HCT116 (cell line): ENCODE measurements around the gene SMG6. TPM values are rescaled to one million over a fixed set of nuclear protein-coding genes. Genes with fewer than 3 reads are reported as not detected.

Experiments
- ATAC-seq: fragments of 200-7000 bp; cut with Tn5 transposase; 2 replicates; pipeline ENCODE4 v1.9.1; 2020; ENCODE audit warnings: mild to moderate bottlenecking, moderate library complexity
- BruUV-seq: library from RNA; stranded (reverse); fragments of 400-500 nt; replicated peaks from 2 replicates; lab custom pipeline; 2021; lab: Mats Ljungman, UMichigan
- CTCF ChIA-PET: fragments of 300-600 bp; sonication (Branson Sonifier 250); formaldehyde crosslinking; loops from one replicate; lab custom pipeline; 2021; ENCODE audit warnings: antibody characterized with exemption; lab: Charles Lee
- POLR2A ChIA-PET: fragments of 300-600, 350-600 bp; sonication (Branson Sonifier 250); formaldehyde crosslinking; loops from one replicate; lab custom pipeline; 2021; ENCODE audit warnings: antibody characterized with exemption; lab: Charles Lee
- RAD21 ChIA-PET, 2 experiments: fragments of 300-600 bp; sonication (Branson Sonifier 250); formaldehyde crosslinking; loops; one replicate each; lab custom pipeline; 2023; ENCODE audit warnings: low total read pairs in 2 of 2; ENCODE audit not compliant: uncharacterized antibody in 2 of 2, unreplicated experiment in 2 of 2, low non-redundant PET in 1 of 2; lab: Charles Lee
- DNase-seq: peaks from one replicate; pipeline ENCODE4 v3.0.0-alpha.2; 2010; ENCODE audit warnings: low read depth, low spot score
- H2AFZ ChIP-seq: fragments of 200-600 bp; shearing (Covaris generic), sonication (generic); 2 replicates; pipeline ENCODE4 v1.6.1; 2017; ENCODE audit warnings: low read depth, mixed run types, mixed read lengths, antibody characterized with exemption, low read length; ENCODE audit not compliant: poor library complexity, severe bottlenecking
- H3K27ac ChIP-seq: 2 replicates; pipeline ENCODE4 v1.5.1; 2012; ENCODE audit warnings: low read depth, low read length
- H3K27me3 ChIP-seq: fragments of 200-600 bp; sonication (generic); 2 replicates; pipeline ENCODE4 v1.6.1; 2016; ENCODE audit warnings: mixed run types, low read length, mixed read lengths; ENCODE audit not compliant: insufficient read depth
- H3K36me3 ChIP-seq, 2 experiments: fragments of 200-500 bp in 1 of 2; fragments of 200-600 bp in 1 of 2; sonication (Bioruptor generic) in 1 of 2; sonication (generic) in 1 of 2; 2 replicates each; pipeline versions ENCODE4 v1.5.1 to v1.6.1; 2014 to 2016; ENCODE audit warnings: low read length in 2 of 2, inconsistent platforms in 1 of 2, mixed read lengths in 1 of 2, mixed run types in 1 of 2; ENCODE audit not compliant: insufficient read depth in 2 of 2, control insufficient read depth in 1 of 2
- H3K4me1 ChIP-seq, 2 experiments: fragments of 200-600 bp in 1 of 2; sonication (generic) in 1 of 2; 2 replicates each; pipeline versions ENCODE4 v1.5.1 to v1.6.1; 2012 to 2017; ENCODE audit warnings: low read length in 2 of 2, inconsistent platforms in 1 of 2, mild to moderate bottlenecking in 1 of 2, mixed read lengths in 1 of 2, mixed run types in 1 of 2, moderate library complexity in 1 of 2; ENCODE audit not compliant: insufficient read depth in 2 of 2, control insufficient read depth in 1 of 2
- H3K4me2 ChIP-seq: fragments of 200-600 bp; sonication (generic); 2 replicates; pipeline ENCODE4 v1.6.1; 2017; ENCODE audit warnings: mixed run types, low read length, mixed read lengths
- H3K4me3 ChIP-seq, 2 experiments: fragments of 200-600 bp in 1 of 2; sonication (generic) in 1 of 2; replicated peaks in 1 of 2; 2 replicates each; pipeline ENCODE4 v1.5.1; 2011 to 2016; ENCODE audit warnings: low read length in 2 of 2, control low read depth in 1 of 2, low read depth in 1 of 2, mild to moderate bottlenecking in 1 of 2, mixed read lengths in 1 of 2, mixed run types in 1 of 2
- H3K79me2 ChIP-seq: fragments of 200-600 bp; sonication (generic); 2 replicates; pipeline ENCODE4 v1.6.1; 2017; ENCODE audit warnings: mild to moderate bottlenecking, mixed run types, low read length, moderate library complexity, mixed read lengths; ENCODE audit not compliant: insufficient read depth
- H3K9ac ChIP-seq: fragments of 200-600 bp; sonication (generic); 2 replicates; pipeline ENCODE4 v1.6.1; 2016; ENCODE audit warnings: low read length, mixed read lengths
- H3K9me2 ChIP-seq: fragments of 200-600 bp; sonication (generic), shearing (Covaris generic); 2 replicates; pipeline ENCODE4 v1.6.1; 2017; ENCODE audit warnings: mixed run types, mild to moderate bottlenecking, moderate library complexity; ENCODE audit not compliant: insufficient read depth
- H3K9me3 ChIP-seq, 2 experiments: fragments of 200-500 bp in 1 of 2; fragments of 200-600 bp in 1 of 2; sonication (Bioruptor generic) in 1 of 2; sonication (generic) in 1 of 2; 2 replicates each; pipeline ENCODE4 v1.6.1; 2014 to 2017; ENCODE audit warnings: low read length in 2 of 2, mixed read lengths in 2 of 2, inconsistent platforms in 1 of 2, low read depth in 1 of 2, mild to moderate bottlenecking in 1 of 2, mixed run types in 1 of 2, moderate library complexity in 1 of 2; ENCODE audit not compliant: control insufficient read depth in 1 of 2, insufficient read depth in 1 of 2
- H4K20me1 ChIP-seq: fragments of 200-600 bp; sonication (generic), shearing (Covaris generic); 2 replicates; pipeline ENCODE4 v1.6.1; 2017; ENCODE audit warnings: mixed run types, mild to moderate bottlenecking, moderate library complexity; ENCODE audit not compliant: insufficient read depth
- EGR1 ChIP-seq: IDR thresholded peaks from 2 replicates; pipeline ENCODE4 v1.6.1; 2012; ENCODE audit warnings: low read depth
- EZH2 ChIP-seq: fragments of 200-600 bp; sonication (generic); IDR thresholded peaks from 2 replicates; pipeline ENCODE4 v1.6.1; 2017; ENCODE audit warnings: antibody characterized with exemption, mixed run types
- FOSL1 ChIP-seq: IDR thresholded peaks from 2 replicates; pipeline ENCODE4 v1.6.1; 2012; ENCODE audit warnings: low read depth
- POLR2AphosphoS5 ChIP-seq: IDR thresholded peaks from 2 replicates; pipeline ENCODE4 v1.6.1; 2011; ENCODE audit warnings: mild to moderate bottlenecking, low read depth, low read length, moderate library complexity
- SP1 ChIP-seq: IDR thresholded peaks from 2 replicates; pipeline ENCODE4 v1.6.1; 2012; ENCODE audit warnings: low read depth
- SRF ChIP-seq: IDR thresholded peaks from 2 replicates; pipeline ENCODE4 v1.6.1; 2012; ENCODE audit warnings: low read depth
- TCF7L2 ChIP-seq: IDR thresholded peaks from 2 replicates; pipeline ENCODE4 v1.7.0; 2011; ENCODE audit warnings: borderline replicate concordance, inconsistent platforms; ENCODE audit not compliant: insufficient read depth, insufficient read length; ENCODE audit errors: extremely low read depth
- YY1 ChIP-seq: IDR thresholded peaks from 2 replicates; pipeline ENCODE4 v1.6.1; 2011; ENCODE audit warnings: low read length, low read depth, moderate library complexity, mild to moderate bottlenecking; ENCODE audit not compliant: insufficient replicate concordance; ENCODE audit errors: extremely low read depth
- ZFX ChIP-seq: fragments of 450-650 bp; IDR thresholded peaks from 2 replicates; pipeline ENCODE4 v1.6.1; 2017
- intact Hi-C: fragments of 100-400 bp; cut with micrococcal nuclease; formaldehyde crosslinking; loops from 2 replicates; pipeline ENCODE4 v1.10.0; 2022
- total RNA-seq: library from RNA; stranded (reverse); gene quantifications from one replicate; pipeline ENCODE4 v1.2.1, GENCODE V29; 2021; ENCODE audit not compliant: unreplicated experiment
- TF ChIP-seq, protein P1 (sequence below): IDR thresholded peaks from 2 replicates; pipeline ENCODE4 v1.6.1; 2012
- TF ChIP-seq, protein P2 (sequence below): IDR thresholded peaks from 2 replicates; pipeline ENCODE4 v1.6.1; 2012; ENCODE audit warnings: low read depth
- TF ChIP-seq, protein P3 (sequence below): IDR thresholded peaks from 2 replicates; pipeline ENCODE4 v1.6.1; 2011; ENCODE audit warnings: mild to moderate bottlenecking, low read length, moderate library complexity; ENCODE audit not compliant: insufficient replicate concordance; ENCODE audit errors: extremely low read depth

Gene SMG6
- total RNA-seq, 1 experiment from 2014 or later, result 23.1 TPM

GRCh38 chr17:2023692-2024571 lies 279.7 kb downstream of the SMG6 start:
- H3K4me1 ChIP-seq, result peaks cover 7 to 26% of the 10 kb centered on the region in 2 experiments; a peak in 3 of 4 replicates
- H3K36me3 ChIP-seq, result no peaks in the 10 kb centered on the region
- no TSS peak for BruUV-seq
- no peaks in the 10 kb centered on the region for H3K9me3 ChIP-seq
- no peaks in the 10 kb centered on the region for H3K9me2 ChIP-seq
- no peaks in the 10 kb centered on the region for H3K27me3 ChIP-seq
- DNase-seq, result peak; percentile 59
- H3K9ac ChIP-seq, result peak overlapping the region; percentile 63
- RAD21 ChIA-PET, result interaction anchor here (1.7 to 2.7 kb wide), 2 partner anchors 115 kb away, joined by 6 to 14 read pairs; no protein-coding TSS in a partner anchor
- no peak overlapping the region; the same call in 1 of the 2 replicates for H3K27ac ChIP-seq
- H3K4me2 ChIP-seq, result peak overlapping the region; percentile 92
- H2AFZ ChIP-seq, result no peak overlapping the region
- CTCF ChIA-PET, result interaction anchor here (1.3 to 3.9 kb wide), 3 partner anchors 114 to 375 kb away, joined by 4 to 76 read pairs (median 4); partner anchors contain the start of gene RILP
- TF ChIP-seq, protein P1, sequence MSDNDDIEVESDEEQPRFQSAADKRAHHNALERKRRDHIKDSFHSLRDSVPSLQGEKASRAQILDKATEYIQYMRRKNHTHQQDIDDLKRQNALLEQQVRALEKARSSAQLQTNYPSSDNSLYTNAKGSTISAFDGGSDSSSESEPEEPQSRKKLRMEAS, result 0 out of 2 replicates have a peak, but pooled peaks have one; percentile 48
- TF ChIP-seq, protein P2, sequence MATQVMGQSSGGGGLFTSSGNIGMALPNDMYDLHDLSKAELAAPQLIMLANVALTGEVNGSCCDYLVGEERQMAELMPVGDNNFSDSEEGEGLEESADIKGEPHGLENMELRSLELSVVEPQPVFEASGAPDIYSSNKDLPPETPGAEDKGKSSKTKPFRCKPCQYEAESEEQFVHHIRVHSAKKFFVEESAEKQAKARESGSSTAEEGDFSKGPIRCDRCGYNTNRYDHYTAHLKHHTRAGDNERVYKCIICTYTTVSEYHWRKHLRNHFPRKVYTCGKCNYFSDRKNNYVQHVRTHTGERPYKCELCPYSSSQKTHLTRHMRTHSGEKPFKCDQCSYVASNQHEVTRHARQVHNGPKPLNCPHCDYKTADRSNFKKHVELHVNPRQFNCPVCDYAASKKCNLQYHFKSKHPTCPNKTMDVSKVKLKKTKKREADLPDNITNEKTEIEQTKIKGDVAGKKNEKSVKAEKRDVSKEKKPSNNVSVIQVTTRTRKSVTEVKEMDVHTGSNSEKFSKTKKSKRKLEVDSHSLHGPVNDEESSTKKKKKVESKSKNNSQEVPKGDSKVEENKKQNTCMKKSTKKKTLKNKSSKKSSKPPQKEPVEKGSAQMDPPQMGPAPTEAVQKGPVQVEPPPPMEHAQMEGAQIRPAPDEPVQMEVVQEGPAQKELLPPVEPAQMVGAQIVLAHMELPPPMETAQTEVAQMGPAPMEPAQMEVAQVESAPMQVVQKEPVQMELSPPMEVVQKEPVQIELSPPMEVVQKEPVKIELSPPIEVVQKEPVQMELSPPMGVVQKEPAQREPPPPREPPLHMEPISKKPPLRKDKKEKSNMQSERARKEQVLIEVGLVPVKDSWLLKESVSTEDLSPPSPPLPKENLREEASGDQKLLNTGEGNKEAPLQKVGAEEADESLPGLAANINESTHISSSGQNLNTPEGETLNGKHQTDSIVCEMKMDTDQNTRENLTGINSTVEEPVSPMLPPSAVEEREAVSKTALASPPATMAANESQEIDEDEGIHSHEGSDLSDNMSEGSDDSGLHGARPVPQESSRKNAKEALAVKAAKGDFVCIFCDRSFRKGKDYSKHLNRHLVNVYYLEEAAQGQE, result no peak
- no peak for TF ChIP-seq EZH2
- no peak for TF ChIP-seq EGR1
- TF ChIP-seq YY1, result no peak
- no peak for TF ChIP-seq SRF
- no peak for TF ChIP-seq POLR2AphosphoS5
- no peak for TF ChIP-seq FOSL1
- TF ChIP-seq, protein P3, sequence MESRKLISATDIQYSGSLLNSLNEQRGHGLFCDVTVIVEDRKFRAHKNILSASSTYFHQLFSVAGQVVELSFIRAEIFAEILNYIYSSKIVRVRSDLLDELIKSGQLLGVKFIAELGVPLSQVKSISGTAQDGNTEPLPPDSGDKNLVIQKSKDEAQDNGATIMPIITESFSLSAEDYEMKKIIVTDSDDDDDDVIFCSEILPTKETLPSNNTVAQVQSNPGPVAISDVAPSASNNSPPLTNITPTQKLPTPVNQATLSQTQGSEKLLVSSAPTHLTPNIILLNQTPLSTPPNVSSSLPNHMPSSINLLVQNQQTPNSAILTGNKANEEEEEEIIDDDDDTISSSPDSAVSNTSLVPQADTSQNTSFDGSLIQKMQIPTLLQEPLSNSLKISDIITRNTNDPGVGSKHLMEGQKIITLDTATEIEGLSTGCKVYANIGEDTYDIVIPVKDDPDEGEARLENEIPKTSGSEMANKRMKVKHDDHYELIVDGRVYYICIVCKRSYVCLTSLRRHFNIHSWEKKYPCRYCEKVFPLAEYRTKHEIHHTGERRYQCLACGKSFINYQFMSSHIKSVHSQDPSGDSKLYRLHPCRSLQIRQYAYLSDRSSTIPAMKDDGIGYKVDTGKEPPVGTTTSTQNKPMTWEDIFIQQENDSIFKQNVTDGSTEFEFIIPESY, result no peak
- TF ChIP-seq ZFX, result peak; percentile 22; the same call in 1 of the 2 replicates
- TF ChIP-seq TCF7L2, result no peak
- TF ChIP-seq SP1, result no peak
- TF ChIP-seq, all 23 proteins: peak for 2
- H3K4me3 ChIP-seq, result peak overlapping the region; percentile 58 to 63
- intact Hi-C loops, result no loop called here
- H4K20me1 ChIP-seq, result no peaks in the 10 kb centered on the region
- ATAC-seq, result peak; percentile 30
- POLR2A ChIA-PET, result interaction anchor here (0.6 to 1.5 kb wide), 3 partner anchors 13 to 951 kb away, joined by 3 to 5 read pairs (median 4); no protein-coding TSS in a partner anchor
- no peaks in the 10 kb centered on the region for H3K79me2 ChIP-seq
